Kidney epithelial cell (primary cell): ENCODE measurements around the gene ANKMY1. TPM values are rescaled to one million over a fixed set of nuclear protein-coding genes. Genes with fewer than 3 reads are reported as not detected.

Experiments
- DNase-seq: peaks from one replicate; pipeline ENCODE4 v3.0.0-alpha.2; 2010; ENCODE audit warnings: low read depth
- H3K27me3 ChIP-seq: 2 replicates; pipeline ENCODE4 v1.6.0; 2011; ENCODE audit warnings: low read length; ENCODE audit not compliant: control insufficient read depth, insufficient read depth
- H3K36me3 ChIP-seq: 2 replicates; pipeline ENCODE4 v1.5.1; 2011; ENCODE audit warnings: low read length; ENCODE audit not compliant: control insufficient read depth, insufficient read depth
- H3K4me3 ChIP-seq: 2 replicates; pipeline ENCODE4 v1.5.1; 2011; ENCODE audit warnings: low read depth, mild to moderate bottlenecking, control low read depth, low read length
- CTCF ChIP-seq: IDR thresholded peaks from 2 replicates; pipeline ENCODE4 v1.5.1; 2011; ENCODE audit warnings: mild to moderate bottlenecking, moderate library complexity, low read length, control low read depth, inconsistent platforms; ENCODE audit not compliant: insufficient read depth, poor library complexity, severe bottlenecking
- total RNA-seq: library from RNA; depleted of rRNA; stranded (reverse); fragments of >200 nt; gene quantifications from 2 replicates; pipeline ENCODE4 v1.2.3, GENCODE V29; 2015

Gene ANKMY1
- total RNA-seq, 1 donor from 2014 or later, result 7.1 TPM

DNA sequence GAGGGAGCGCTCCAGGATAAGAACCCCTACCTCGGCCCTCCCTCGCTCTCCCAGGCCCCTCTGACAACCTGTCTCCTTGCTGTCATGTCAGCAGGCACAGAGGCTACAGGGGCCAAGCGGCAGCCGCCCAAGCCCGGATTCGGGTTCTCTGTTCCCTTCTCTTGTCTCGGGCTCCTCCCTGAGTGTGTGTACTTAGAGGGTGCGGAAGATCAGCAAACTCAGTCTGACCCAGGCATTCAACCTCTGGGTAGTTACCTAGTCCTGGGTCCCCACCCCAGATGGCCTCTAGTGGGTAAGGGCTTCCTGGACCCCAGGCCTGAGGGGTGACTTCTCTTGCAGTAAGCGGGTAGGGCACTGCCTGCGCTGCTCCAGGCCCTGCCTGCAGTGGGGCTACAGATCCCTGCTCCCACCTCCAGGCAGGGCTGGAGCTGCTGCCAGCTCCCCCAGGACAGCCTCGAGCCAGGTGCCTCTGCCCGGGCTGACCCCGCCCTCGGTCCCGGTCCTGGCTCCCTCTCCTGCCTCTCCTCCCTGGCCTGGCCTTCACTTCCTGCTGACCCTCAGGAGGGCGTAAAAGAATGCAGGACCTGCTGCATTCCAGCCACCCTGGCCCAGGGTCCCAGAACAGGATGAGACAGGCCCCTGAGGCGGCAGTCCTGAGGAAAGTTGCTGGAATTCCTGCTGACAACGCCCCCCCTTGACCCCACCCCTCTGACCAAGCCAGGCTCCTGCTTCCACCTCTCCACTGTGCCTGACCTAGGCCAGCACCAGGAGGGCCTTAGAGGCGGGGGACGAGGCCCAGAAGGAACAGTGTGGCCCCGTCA, 100.4 kb downstream of the ANKMY1 start:
- no peak overlapping the region for H3K4me3 ChIP-seq
- TF ChIP-seq CTCF, result no peak
- no peak for DNase-seq
- H3K36me3 ChIP-seq, result no peaks in the 10 kb centered on the region
- peaks cover 28% of the 10 kb centered on the region for H3K27me3 ChIP-seq

DNA sequence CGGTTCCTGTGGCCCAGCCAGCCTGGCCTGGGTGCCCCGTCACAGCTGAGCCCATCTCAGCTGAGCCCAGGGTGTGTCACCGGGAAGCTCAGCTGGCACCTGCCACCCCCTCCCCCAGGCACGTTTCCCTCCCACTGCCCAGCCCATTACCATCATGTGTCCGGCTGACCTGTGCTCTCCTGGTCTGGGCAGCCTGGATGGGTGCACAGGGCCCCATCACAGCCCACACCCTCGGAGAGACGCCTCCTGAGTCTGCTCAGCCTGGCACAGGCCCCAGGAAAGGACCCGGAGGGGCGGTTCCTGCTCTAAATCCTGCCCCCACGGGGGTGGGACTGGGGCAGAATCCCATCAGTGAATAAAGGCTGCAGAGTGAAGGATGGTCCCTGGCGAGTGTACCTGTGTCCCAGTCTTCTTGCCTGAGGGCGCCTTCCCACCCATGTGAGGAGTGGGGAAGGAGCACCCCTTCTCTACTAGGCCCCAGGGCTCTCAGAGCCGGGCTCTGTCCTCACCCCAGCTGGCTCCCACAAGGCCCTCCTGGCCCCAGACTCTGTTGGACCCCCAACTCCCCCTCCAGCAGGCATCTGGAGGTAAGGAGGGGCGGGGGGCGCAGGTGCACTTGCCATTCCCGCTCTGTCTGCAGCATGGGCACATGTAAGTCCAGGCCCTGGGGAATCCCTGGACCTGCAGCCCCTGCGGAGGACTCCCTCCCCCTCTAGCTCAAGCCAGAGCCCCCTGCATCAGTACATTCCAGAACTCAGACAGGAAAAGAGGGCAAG, 101.2 kb downstream of the ANKMY1 start:
- H3K36me3 ChIP-seq, result no peaks in the 10 kb centered on the region
- TF ChIP-seq CTCF, result no peak
- no peak overlapping the region for H3K4me3 ChIP-seq
- DNase-seq, result no peak
- peaks cover 35% of the 10 kb centered on the region for H3K27me3 ChIP-seq

GRCh38 chr2:240455647-240456446, 101.9 kb downstream of the ANKMY1 start:
- H3K36me3 ChIP-seq, result no peaks in the 10 kb centered on the region
- peaks cover 37% of the 10 kb centered on the region for H3K27me3 ChIP-seq
- DNase-seq, result no peak
- no peak overlapping the region for H3K4me3 ChIP-seq
- no peak for TF ChIP-seq CTCF

DNA sequence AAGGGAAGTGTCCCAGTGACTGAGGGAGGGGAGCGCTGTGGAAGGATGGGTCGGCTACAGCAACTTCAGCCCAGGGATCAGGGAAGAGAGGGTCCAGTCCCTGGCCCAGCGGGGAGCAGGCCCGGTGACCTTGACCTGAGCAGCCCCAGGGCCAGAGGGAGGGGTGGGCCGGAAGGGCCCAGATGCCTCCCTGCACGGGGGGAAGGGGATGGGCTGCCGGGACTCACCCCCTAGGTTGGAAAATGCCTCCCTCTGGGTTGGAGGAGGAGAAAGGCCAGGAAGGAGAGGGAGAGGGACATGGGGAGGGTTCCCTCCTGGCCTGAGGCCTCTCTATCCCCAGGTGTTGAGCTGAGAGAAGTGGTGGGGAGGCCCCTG, 102.5 kb downstream of the ANKMY1 start:
- TF ChIP-seq CTCF, result no peak
- no peaks in the 10 kb centered on the region for H3K36me3 ChIP-seq
- DNase-seq, result no peak
- peaks cover 37% of the 10 kb centered on the region for H3K27me3 ChIP-seq
- no peak overlapping the region for H3K4me3 ChIP-seq

DNA sequence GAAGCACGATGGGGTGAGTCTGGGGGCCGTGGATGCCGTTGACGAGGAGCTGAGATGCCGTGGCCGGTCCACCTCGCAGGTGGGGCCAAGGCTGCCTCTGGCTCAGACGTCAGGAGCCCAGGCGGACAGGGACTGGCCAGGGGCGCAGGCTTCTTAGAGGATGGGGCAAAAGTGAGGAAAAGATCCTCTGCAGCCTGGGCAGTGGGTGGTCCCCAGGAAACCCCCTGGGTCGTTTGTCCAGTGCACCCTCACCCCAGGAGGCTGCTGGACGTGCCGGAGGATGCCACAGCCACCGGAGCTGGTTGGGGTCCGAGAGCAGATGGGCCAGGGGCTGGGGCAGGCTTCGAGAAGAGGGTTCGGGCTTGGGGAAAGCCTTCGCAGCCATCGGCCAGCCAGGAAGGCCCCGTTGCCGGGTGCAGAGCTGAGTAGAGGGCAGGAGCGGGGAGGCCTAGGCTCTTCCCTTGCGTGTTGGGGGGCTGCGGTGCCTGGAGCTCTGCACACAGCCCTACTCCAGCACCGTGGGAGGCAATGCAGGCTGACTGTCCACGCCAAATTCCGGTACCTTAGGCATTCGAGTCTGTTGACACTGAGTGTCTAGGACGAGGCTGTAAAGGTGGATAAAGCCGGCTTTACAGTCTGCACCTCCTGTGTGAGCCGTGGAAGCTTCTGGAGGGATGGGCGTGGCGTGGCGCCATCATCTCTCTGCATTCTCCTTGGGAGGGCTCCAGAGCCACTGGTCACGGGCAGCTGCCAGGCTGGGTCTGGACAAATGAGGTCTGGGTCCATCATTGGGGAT, 103.5 kb downstream of the ANKMY1 start:
- TF ChIP-seq CTCF, result no peak
- Histone ChIP-seq H3K4me3 (no peak overlapping the region), H3K27me3 (peaks cover 37% of the 10 kb centered on the region), H3K36me3 (no peaks in the 10 kb centered on the region)
- no peak for DNase-seq
